K562 (cell line): Measurements from ENCODE around the gene PUSL1. TPM values are rescaled to one million over a fixed set of nuclear protein-coding genes. Genes with fewer than 3 reads are reported as not detected.

Source experiments
- ATAC-seq: fragments of 200-7000 bp; cut with Tn5 transposase; 3 replicates; pipeline ENCODE4 v1.9.1; 2020; ENCODE audit warnings: moderate library complexity
- BruUV-seq: library from RNA; stranded (reverse); fragments of 400-500 nt; replicated peaks from 2 replicates; lab custom pipeline; 2021; lab: Mats Ljungman, UMichigan
- CTCF ChIA-PET: fragments of 300-600 bp; formaldehyde crosslinking; extraction: SDS; loops from one replicate; lab custom pipeline; 2021; ENCODE audit warnings: low intra/inter-chr PET ratio; lab: Yijun Ruan, JAX
- POLR2A ChIA-PET: fragments of 300-600, 350-650 bp; sonication (Branson Sonifier 250); formaldehyde crosslinking; extraction: SDS; loops from one replicate; lab custom pipeline; 2021; ENCODE audit warnings: antibody characterized with exemption, inconsistent platforms; lab: Yijun Ruan, JAX
- DNase-seq, 4 experiments: peaks; one replicate each; pipeline versions ENCODE4 v3.0.0 to v3.0.0-alpha.2; 2011 to 2018; ENCODE audit warnings: low spot score in 3 of 4, mixed read lengths in 3 of 4; ENCODE audit errors: extremely low read depth in 1 of 4
- FAIRE-seq: peaks from 2 replicates; lab custom pipeline; 2011; peaks lifted over from hg19 to GRCh38; lab: Jason Lieb, UNC
- H2AFZ ChIP-seq: 2 replicates; pipeline ENCODE4 v1.6.0; 2011; ENCODE audit warnings: low read depth, low read length, control low read depth, inconsistent platforms
- H3K27ac ChIP-seq: fragments of 200-600 bp; 3 replicates; pipeline ENCODE4 v1.8.0; 2011; ENCODE audit warnings: low read depth, mild to moderate bottlenecking, control low read depth, inconsistent platforms, low read length, moderate library complexity, mixed read lengths; ENCODE audit errors: extremely low read depth
- H3K27me3 ChIP-seq, 2 experiments: fragments of 300-600 bp in 1 of 2; 2 replicates in 1 of 2; 3 replicates in 1 of 2; pipeline versions ENCODE4 v1.6.0 to v1.8.0; 2011; ENCODE audit warnings: inconsistent platforms in 2 of 2, low read length in 2 of 2, mild to moderate bottlenecking in 1 of 2, mixed read lengths in 1 of 2, moderate library complexity in 1 of 2; ENCODE audit not compliant: control insufficient read depth in 2 of 2, insufficient read depth in 2 of 2
- H3K36me3 ChIP-seq: fragments of 300-600 bp; 3 replicates; pipeline ENCODE4 v1.8.0; 2011; ENCODE audit warnings: mild to moderate bottlenecking, low read length, inconsistent platforms; ENCODE audit not compliant: control insufficient read depth, insufficient read depth
- H3K4me1 ChIP-seq, 2 experiments: fragments of 200-600 bp in 1 of 2; replicated peaks in 1 of 2; 2 replicates in 1 of 2; 3 replicates in 1 of 2; pipeline versions ENCODE4 v1.5.1 to v1.8.0; 2011; ENCODE audit warnings: inconsistent platforms in 2 of 2, low read length in 2 of 2, mild to moderate bottlenecking in 1 of 2, mixed read lengths in 1 of 2, moderate library complexity in 1 of 2; ENCODE audit not compliant: control insufficient read depth in 2 of 2, insufficient read depth in 2 of 2
- H3K4me2 ChIP-seq: 2 replicates; pipeline ENCODE4 v1.6.1; 2011; ENCODE audit warnings: low read length, control low read depth, inconsistent platforms, mixed read lengths; ENCODE audit not compliant: insufficient read depth
- H3K4me3 ChIP-seq: fragments of 200-600 bp; sonication (generic), shearing (Covaris generic); 2 replicates; pipeline ENCODE4 v1.5.1; 2016; ENCODE audit warnings: control low read depth, inconsistent platforms
- H3K79me2 ChIP-seq: fragments of 200-600 bp; 3 replicates; pipeline ENCODE4 v1.8.0; 2011; ENCODE audit warnings: low read length, inconsistent platforms; ENCODE audit not compliant: control insufficient read depth, insufficient read depth
- H3K9ac ChIP-seq, 2 experiments: 2 replicates each; pipeline versions ENCODE4 v1.6.0 to v1.6.1; 2011; ENCODE audit warnings: low read depth in 2 of 2, low read length in 2 of 2, control low read depth in 1 of 2, inconsistent platforms in 1 of 2, mild to moderate bottlenecking in 1 of 2, mixed read lengths in 1 of 2; ENCODE audit not compliant: insufficient read depth in 1 of 2
- H3K9me1 ChIP-seq: one replicate; pipeline ENCODE4 v1.6.0; 2011; ENCODE audit warnings: inconsistent platforms, mild to moderate bottlenecking, low read length, moderate library complexity; ENCODE audit not compliant: control insufficient read depth, insufficient read depth
- H3K9me3 ChIP-seq: replicated peaks from 2 replicates; pipeline ENCODE4 v1.5.1; 2011; ENCODE audit warnings: low read depth, low read length, inconsistent platforms; ENCODE audit not compliant: control insufficient read depth, insufficient read depth
- H4K20me1 ChIP-seq: replicated peaks from 2 replicates; pipeline ENCODE4 v1.6.1; 2011; ENCODE audit warnings: low read length, inconsistent platforms, mixed read lengths; ENCODE audit not compliant: control insufficient read depth, insufficient read depth
- GATAD2B ChIP-seq: fragments of 450-650 bp; IDR thresholded peaks from 2 replicates; pipeline ENCODE4 v1.6.1; 2017; ENCODE audit warnings: mild to moderate bottlenecking, borderline replicate concordance
- HOXB6 ChIP-seq: fragments of 250-450 bp; sonication (Bioruptor Pico); IDR thresholded peaks from 2 replicates; pipeline ENCODE4 v1.5.1; 2022; ENCODE audit warnings: mild to moderate bottlenecking, borderline replicate concordance
- ZNF253 ChIP-seq: fragments of 250-450 bp; sonication (Bioruptor Pico); conservative IDR thresholded peaks from 2 replicates; pipeline ENCODE4 v1.6.1; 2021; ENCODE audit warnings: mild to moderate bottlenecking
- WGBS: fragments of 100-300 bp; shearing (Covaris generic); methylation state at CpG from one replicate; pipeline ENCODE4 v1.1.6; 2016; ENCODE audit warnings: low coverage, mixed read lengths; ENCODE audit not compliant: insufficient coverage; ENCODE audit errors: missing lambda C conversion rate; 5-methylcytosine and 5-hydroxymethylcytosine counted together
- in situ Hi-C: fragments of 300-500 bp; cut with MboI; formaldehyde crosslinking; loops from 4 replicates; pipeline ENCODE4 v1.15.0; 2018; ENCODE audit warnings: inconsistent platforms, mixed read lengths
- intact Hi-C: fragments of 100-400 bp; cut with micrococcal nuclease; formaldehyde crosslinking; loops from 2 replicates; pipeline ENCODE4 v1.14.2; 2022
- polyA plus RNA-seq, 8 experiments: library from polyadenylated mRNA; depleted of rRNA in 4 of 8; stranded (reverse) in 5 of 8; unstranded in 3 of 8; fragments of >200 nt; fragmentation: Nextera tagmentation in 2 of 8; fragmentation: Illumina TruSeq in 1 of 8; extraction: Ambion mirVana in 2 of 8; extraction: Trizol in 1 of 8; gene quantifications; 2 replicates each; pipeline versions ENCODE4 v1.2.1 to v1.2.3, GENCODE V29; 2011 to 2014; ENCODE audit warnings: inconsistent platforms in 1 of 8, missing spikeins in 1 of 8
- total RNA-seq, 7 experiments: library from RNA; depleted of rRNA in 6 of 7; stranded (reverse); fragments of >200 nt in 6 of 7; fragmentation: Illumina TruSeq in 2 of 7; extraction: Trizol in 2 of 7; gene quantifications; 2 replicates each; pipeline versions ENCODE4 v1.2.1 to v1.2.3, GENCODE V29; 2011 to 2021; ENCODE audit warnings: low replicate concordance in 1 of 7
- TF ChIP-seq, protein P1 (sequence below): IDR thresholded peaks from 2 replicates; pipeline ENCODE4 v1.6.1; 2011; ENCODE audit warnings: borderline replicate concordance, low read depth, mild to moderate bottlenecking, moderate library complexity, low read length; ENCODE audit not compliant: insufficient read depth, poor library complexity, severe bottlenecking

PUSL1 gene
- total and polyA plus RNA-seq, 9 of the 15 experiments (the other 6 are each of a cell fraction or from before 2014, with no cell fraction given): 0.62 to 86.9 (median 13.6) TPM

DNA sequence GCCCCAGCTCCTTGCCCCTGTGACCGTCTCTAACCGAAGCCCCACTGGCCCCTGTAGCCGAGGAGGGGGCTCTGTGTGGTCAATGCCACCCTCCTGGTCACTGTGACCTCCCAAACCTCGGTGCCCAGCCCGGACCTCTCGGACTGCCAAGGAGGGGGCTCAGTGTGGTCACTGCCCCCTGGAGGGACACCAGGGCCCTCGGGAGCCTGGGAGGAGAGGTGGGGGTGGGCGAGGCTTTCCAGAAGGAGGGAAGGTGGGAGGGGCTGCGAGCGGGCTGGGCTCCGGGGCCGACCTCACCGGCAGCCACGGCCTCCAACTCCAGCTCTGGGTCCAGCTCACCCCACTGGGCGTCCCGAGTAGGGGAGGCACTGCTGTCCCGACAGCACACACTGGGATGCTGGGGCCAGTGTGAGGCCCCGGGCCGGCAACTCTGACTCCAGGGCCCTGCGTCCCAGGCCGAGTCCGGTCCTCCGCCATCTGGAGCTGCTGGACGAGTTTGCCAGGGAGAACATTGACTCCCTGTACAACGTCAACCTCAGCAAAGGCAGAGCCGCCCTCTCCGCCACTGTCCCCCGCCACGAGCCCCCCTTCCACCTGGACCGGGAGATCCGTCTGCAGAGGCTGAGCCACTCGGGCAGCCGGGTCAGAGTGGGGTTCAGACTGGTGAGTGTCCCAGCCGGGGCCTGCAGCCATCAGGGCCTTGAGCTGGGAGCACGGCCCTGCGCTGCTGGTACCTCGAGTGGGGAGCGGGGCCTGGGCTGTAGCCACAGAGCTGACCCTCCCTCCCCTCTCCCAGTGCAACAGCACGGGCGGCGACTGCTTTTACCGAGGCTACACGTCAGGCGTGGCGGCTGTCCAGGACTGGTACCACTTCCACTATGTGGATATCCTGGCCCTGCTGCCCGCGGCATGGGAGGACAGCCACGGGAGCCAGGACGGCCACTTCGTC, 21.8 kb upstream of the PUSL1 start:
- 29% methylated on average over 36 of the region's 50 CpGs for WGBS
- peak; percentile 2; the same call in 1 of the 3 replicates for ATAC-seq

More for the DNA sequence above, 21.8 kb upstream of the PUSL1 start:
- peaks cover 2 to 33% of the 10 kb centered on the region in 2 experiments; a peak in 3 of 5 replicates for H3K27me3 ChIP-seq
- intact Hi-C loops (no loop called here), in situ Hi-C loops (no loop called here)
- H3K4me3 ChIP-seq: no peak overlapping the region
- no peak overlapping the region for H2AFZ ChIP-seq
- BruUV-seq: no TSS peak
- H3K9ac ChIP-seq: peak overlapping the region in 1 of 2 experiments; percentile 68; a peak in 1 of 4 replicates
- H4K20me1 ChIP-seq: peaks cover 14% of the 10 kb centered on the region; the same call in 1 of the 2 replicates
- peaks cover 3% of the 10 kb centered on the region for H3K9me1 ChIP-seq
- H3K36me3 ChIP-seq: no peaks in the 10 kb centered on the region
- no peak overlapping the region for H3K27ac ChIP-seq
- FAIRE-seq: no peak
- no peaks in the 10 kb centered on the region for H3K79me2 ChIP-seq
- POLR2A ChIA-PET: interaction anchor here (0.5 to 2.3 kb wide), 7 partner anchors 10 to 270 kb away, joined by 3 to 6 read pairs (median 4); partner anchors contain the start of gene UBE2J2
- CTCF ChIA-PET: no interaction called here
- no peak for TF ChIP-seq HOXB6
- no peak for TF ChIP-seq GATAD2B
- TF ChIP-seq ZNF253: no peak
- TF ChIP-seq, protein P1, sequence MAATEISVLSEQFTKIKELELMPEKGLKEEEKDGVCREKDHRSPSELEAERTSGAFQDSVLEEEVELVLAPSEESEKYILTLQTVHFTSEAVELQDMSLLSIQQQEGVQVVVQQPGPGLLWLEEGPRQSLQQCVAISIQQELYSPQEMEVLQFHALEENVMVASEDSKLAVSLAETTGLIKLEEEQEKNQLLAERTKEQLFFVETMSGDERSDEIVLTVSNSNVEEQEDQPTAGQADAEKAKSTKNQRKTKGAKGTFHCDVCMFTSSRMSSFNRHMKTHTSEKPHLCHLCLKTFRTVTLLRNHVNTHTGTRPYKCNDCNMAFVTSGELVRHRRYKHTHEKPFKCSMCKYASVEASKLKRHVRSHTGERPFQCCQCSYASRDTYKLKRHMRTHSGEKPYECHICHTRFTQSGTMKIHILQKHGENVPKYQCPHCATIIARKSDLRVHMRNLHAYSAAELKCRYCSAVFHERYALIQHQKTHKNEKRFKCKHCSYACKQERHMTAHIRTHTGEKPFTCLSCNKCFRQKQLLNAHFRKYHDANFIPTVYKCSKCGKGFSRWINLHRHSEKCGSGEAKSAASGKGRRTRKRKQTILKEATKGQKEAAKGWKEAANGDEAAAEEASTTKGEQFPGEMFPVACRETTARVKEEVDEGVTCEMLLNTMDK: peak; percentile 62
- no peaks in the 10 kb centered on the region for H3K9me3 ChIP-seq
- DNase-seq: peak in 2 of 4 experiments; percentile 57 to 58
- peaks cover 0 to 71% of the 10 kb centered on the region in 2 experiments; a peak in 3 of 5 replicates for H3K4me1 ChIP-seq
- H3K4me2 ChIP-seq: no peak overlapping the region
